HepG2 (cell line): Measurements from ENCODE around the gene TMCC1.
"Not testable (repeated sequence)": the region's sequence is repeated elsewhere in the genome, so short reads cannot be mapped to it uniquely, and the experiment has no call there.

Experiments
- ESRRA ChIP-seq: sonication (generic); formaldehyde crosslinking; IDR thresholded peaks from 2 replicates; pipeline ENCODE4 v1.5.1; 2020; ENCODE audit warnings: mild to moderate bottlenecking, low read depth, missing genetic modification reagents
- KAT2B ChIP-seq: fragments of 150-350 bp; IDR thresholded peaks from 2 replicates; pipeline ENCODE4 v1.6.1; 2014; ENCODE audit warnings: low read depth, low read length, borderline replicate concordance
- POLR2A ChIP-seq, 2 experiments: IDR thresholded peaks; 2 replicates each; pipeline ENCODE4 v1.6.1; 2011; ENCODE audit warnings: low read depth in 2 of 2, low read length in 2 of 2, mild to moderate bottlenecking in 1 of 2, moderate library complexity in 1 of 2; ENCODE audit not compliant: insufficient read depth in 1 of 2
- YEATS4 ChIP-seq: sonication (generic); formaldehyde crosslinking; IDR thresholded peaks from 2 replicates; pipeline ENCODE4 v1.4.0; 2020; ENCODE audit warnings: missing genetic modification reagents, borderline replicate concordance
- ZFX ChIP-seq: sonication (generic); formaldehyde crosslinking; IDR thresholded peaks from 2 replicates; pipeline ENCODE4 v1.4.0; 2020; ENCODE audit warnings: mild to moderate bottlenecking, low read depth, missing genetic modification reagents, moderate library complexity
- ZNF124 ChIP-seq: sonication (generic); formaldehyde crosslinking; IDR thresholded peaks from 2 replicates; pipeline ENCODE4 v1.4.0; 2020; ENCODE audit warnings: missing genetic modification reagents
- ZNF143 ChIP-seq: sonication (generic); formaldehyde crosslinking; IDR thresholded peaks from 2 replicates; pipeline ENCODE4 v1.4.0; 2020; ENCODE audit warnings: missing genetic modification reagents
- ZNF460 ChIP-seq: sonication (generic); formaldehyde crosslinking; IDR thresholded peaks from 2 replicates; pipeline ENCODE4 v1.5.1; 2020; ENCODE audit warnings: missing genetic modification reagents, mild to moderate bottlenecking, borderline replicate concordance
- ZNF572 ChIP-seq: sonication (generic); formaldehyde crosslinking; IDR thresholded peaks from 2 replicates; pipeline ENCODE4 v1.5.1; 2020; ENCODE audit warnings: mild to moderate bottlenecking, missing genetic modification reagents
- TF ChIP-seq, protein P1 (sequence below): sonication (generic); formaldehyde crosslinking; IDR thresholded peaks from 2 replicates; pipeline ENCODE4 v1.4.0; 2020; ENCODE audit warnings: missing genetic modification reagents, borderline replicate concordance
- TF ChIP-seq, protein P2 (sequence below): sonication (generic); formaldehyde crosslinking; IDR thresholded peaks from 2 replicates; pipeline ENCODE4 v1.5.0; 2020; ENCODE audit warnings: mild to moderate bottlenecking, missing genetic modification reagents, moderate library complexity
- TF ChIP-seq, protein P3 (sequence below): sonication (generic); formaldehyde crosslinking; IDR thresholded peaks from 2 replicates; pipeline ENCODE4 v1.8.0; 2022; ENCODE audit warnings: missing genetic modification reagents, mild to moderate bottlenecking, moderate library complexity, borderline replicate concordance
- TF ChIP-seq, protein P4 (sequence below): IDR thresholded peaks from 2 replicates; pipeline ENCODE4 v1.6.1; 2016; ENCODE audit warnings: mild to moderate bottlenecking, missing biosample characterization, missing genetic modification reagents

DNA sequence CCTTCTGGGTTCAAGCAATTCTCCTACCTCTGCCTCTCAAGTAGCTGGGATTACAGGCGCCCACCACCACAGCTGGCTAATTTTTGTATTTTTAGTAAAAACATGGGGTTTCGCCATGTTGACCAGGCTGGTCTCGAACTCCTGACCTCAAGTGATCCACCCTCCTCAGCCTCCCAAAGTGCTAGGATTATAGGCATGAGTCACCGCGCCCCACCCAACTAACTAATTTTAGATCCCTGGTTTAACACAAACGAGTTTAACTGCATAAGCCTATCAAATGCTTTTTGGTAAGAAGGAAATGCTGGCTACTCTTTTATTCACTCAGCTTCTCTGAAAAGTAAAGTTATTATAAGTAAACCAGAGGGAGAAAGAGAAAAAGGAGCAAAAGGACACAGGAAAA lies 61.6 kb downstream of the TMCC1 start:
- not testable (repeated sequence) for TF ChIP-seq ESRRA; ZNF143 (CRISPR knock-in tag); ZNF124 (CRISPR knock-in tag); POLR2A (IDR thresholded peaks at IDR 0.05; ENCODE audit: insufficient read depth in 1 of 2, low read depth in 2 of 2, low read length in 2 of 2); ZNF460 (CRISPR knock-in tag); KAT2B; ZNF572 (CRISPR knock-in tag); YEATS4 (CRISPR knock-in tag); ZFX (CRISPR knock-in tag)
- TF ChIP-seq, protein P1, sequence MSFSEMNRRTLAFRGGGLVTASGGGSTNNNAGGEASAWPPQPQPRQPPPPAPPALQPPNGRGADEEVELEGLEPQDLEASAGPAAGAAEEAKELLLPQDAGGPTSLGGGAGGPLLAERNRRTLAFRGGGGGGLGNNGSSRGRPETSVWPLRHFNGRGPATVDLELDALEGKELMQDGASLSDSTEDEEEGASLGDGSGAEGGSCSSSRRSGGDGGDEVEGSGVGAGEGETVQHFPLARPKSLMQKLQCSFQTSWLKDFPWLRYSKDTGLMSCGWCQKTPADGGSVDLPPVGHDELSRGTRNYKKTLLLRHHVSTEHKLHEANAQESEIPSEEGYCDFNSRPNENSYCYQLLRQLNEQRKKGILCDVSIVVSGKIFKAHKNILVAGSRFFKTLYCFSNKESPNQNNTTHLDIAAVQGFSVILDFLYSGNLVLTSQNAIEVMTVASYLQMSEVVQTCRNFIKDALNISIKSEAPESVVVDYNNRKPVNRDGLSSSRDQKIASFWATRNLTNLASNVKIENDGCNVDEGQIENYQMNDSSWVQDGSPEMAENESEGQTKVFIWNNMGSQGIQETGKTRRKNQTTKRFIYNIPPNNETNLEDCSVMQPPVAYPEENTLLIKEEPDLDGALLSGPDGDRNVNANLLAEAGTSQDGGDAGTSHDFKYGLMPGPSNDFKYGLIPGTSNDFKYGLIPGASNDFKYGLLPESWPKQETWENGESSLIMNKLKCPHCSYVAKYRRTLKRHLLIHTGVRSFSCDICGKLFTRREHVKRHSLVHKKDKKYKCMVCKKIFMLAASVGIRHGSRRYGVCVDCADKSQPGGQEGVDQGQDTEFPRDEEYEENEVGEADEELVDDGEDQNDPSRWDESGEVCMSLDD (CRISPR knock-in tag) = not testable (repeated sequence)
- TF ChIP-seq, protein P2, sequence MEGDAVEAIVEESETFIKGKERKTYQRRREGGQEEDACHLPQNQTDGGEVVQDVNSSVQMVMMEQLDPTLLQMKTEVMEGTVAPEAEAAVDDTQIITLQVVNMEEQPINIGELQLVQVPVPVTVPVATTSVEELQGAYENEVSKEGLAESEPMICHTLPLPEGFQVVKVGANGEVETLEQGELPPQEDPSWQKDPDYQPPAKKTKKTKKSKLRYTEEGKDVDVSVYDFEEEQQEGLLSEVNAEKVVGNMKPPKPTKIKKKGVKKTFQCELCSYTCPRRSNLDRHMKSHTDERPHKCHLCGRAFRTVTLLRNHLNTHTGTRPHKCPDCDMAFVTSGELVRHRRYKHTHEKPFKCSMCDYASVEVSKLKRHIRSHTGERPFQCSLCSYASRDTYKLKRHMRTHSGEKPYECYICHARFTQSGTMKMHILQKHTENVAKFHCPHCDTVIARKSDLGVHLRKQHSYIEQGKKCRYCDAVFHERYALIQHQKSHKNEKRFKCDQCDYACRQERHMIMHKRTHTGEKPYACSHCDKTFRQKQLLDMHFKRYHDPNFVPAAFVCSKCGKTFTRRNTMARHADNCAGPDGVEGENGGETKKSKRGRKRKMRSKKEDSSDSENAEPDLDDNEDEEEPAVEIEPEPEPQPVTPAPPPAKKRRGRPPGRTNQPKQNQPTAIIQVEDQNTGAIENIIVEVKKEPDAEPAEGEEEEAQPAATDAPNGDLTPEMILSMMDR (CRISPR knock-in tag) = not testable (repeated sequence)
- TF ChIP-seq, protein P3, sequence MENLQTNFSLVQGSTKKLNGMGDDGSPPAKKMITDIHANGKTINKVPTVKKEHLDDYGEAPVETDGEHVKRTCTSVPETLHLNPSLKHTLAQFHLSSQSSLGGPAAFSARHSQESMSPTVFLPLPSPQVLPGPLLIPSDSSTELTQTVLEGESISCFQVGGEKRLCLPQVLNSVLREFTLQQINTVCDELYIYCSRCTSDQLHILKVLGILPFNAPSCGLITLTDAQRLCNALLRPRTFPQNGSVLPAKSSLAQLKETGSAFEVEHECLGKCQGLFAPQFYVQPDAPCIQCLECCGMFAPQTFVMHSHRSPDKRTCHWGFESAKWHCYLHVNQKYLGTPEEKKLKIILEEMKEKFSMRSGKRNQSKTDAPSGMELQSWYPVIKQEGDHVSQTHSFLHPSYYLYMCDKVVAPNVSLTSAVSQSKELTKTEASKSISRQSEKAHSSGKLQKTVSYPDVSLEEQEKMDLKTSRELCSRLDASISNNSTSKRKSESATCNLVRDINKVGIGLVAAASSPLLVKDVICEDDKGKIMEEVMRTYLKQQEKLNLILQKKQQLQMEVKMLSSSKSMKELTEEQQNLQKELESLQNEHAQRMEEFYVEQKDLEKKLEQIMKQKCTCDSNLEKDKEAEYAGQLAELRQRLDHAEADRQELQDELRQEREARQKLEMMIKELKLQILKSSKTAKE (CRISPR knock-in tag) = not testable (repeated sequence)
- TF ChIP-seq, protein P4, sequence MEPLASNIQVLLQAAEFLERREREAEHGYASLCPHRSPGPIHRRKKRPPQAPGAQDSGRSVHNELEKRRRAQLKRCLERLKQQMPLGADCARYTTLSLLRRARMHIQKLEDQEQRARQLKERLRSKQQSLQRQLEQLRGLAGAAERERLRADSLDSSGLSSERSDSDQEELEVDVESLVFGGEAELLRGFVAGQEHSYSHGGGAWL (CRISPR knock-in tag) = not testable (repeated sequence)
